Measurements from ENCODE around the gene COL8A1.

DNA sequence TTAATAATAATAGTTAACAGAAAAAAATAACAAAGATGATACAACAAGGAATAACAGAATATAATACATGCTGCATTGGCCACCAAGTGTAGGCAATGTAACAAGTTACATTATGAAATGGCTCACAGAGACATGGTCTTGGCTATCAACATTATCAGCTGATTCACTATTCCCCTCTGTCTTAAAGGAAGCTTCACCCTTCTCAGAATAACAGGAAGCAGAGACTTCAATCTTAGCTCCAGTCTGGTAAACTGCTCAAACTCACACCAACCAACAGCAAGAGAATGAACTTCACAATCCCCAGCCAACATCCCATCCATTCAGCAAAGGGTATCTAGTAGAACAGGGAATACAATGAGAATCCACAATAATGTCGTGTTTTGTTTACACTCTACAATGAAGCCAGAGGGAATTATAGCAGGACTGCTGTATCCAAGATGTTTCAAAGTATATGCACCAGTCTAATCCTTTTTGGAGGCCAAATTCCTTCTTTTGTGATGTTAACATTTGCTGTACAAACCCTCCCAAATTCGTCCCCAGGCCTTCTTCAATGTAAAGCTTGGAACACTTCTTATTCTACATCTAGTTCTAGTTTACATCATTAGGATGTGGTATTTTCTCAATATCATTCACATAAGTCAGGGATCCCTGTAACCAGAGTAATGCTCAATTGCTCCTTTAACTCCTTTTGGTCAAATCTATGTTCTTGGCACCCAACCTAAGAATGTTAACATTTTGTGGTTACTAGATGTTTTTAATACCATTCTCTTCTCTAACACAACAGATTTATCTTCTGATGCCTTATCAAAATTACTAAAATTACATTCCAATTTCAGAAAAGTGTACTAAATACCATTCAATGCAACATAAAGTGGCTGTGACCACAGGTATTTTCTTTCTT is 126.9 kb downstream of the COL8A1 start:
- TF ChIP-seq, protein P1, sequence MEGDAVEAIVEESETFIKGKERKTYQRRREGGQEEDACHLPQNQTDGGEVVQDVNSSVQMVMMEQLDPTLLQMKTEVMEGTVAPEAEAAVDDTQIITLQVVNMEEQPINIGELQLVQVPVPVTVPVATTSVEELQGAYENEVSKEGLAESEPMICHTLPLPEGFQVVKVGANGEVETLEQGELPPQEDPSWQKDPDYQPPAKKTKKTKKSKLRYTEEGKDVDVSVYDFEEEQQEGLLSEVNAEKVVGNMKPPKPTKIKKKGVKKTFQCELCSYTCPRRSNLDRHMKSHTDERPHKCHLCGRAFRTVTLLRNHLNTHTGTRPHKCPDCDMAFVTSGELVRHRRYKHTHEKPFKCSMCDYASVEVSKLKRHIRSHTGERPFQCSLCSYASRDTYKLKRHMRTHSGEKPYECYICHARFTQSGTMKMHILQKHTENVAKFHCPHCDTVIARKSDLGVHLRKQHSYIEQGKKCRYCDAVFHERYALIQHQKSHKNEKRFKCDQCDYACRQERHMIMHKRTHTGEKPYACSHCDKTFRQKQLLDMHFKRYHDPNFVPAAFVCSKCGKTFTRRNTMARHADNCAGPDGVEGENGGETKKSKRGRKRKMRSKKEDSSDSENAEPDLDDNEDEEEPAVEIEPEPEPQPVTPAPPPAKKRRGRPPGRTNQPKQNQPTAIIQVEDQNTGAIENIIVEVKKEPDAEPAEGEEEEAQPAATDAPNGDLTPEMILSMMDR (IDR thresholded peaks at IDR 0.05; ENCODE audit: insufficient read depth, low read length, poor library complexity, severe bottlenecking), result no peak
- no peak for TF ChIP-seq EZH2phosphoT487 (conservative IDR thresholded peaks at IDR 0.05; ENCODE audit: low read length)

Measured in SU-DHL-6 (cell line).